Cerebellar nuclear complex (tissue), 1 donor: ENCODE measurements around the gene ZNF786.
A peak's percentile ranks its signal among the peaks of the same experiment; 100 is the strongest.

Source experiments
- DNase-seq, 2 experiments: peaks; one replicate each; lab custom pipeline; 2025; lab: John Stamatoyannopoulos, UW

The ZNF786 gene

DNA sequence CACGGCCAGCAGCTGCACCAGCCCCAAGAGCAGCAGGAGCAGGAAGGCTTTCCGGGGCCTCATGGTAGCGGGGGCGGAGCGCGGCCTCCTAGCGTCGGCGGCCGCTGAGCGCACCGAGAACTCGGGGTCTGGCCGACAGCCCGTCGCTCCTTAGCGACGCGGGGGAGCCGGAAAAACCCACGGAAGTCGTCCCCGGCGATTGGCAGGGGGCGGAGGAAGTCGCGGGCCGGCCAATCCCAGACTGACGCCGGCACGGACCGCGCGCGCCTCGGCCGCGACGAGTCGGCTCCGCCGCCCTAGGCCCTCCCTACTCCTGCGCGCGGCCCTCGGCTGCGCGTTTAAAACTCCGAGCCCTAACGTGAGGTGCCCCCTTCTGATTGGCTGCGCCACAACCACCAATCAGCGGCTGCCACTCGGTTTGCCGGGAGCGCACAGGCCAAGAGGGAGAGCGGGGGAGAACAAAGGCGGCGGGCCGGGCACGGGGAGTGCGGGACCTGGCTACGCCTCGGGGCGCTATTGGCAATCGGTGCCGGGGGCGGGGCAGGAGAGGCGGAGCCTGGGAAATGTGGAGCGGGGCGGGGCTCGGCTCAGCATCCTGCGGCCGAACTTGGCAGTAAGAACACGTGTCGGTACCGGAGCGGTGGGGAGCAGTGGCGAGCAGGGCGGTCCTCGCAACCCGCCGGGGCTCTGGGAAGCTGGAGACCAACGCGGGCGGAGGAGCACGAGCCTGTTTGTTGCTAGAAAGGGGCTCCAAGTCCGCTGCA lies 62.0 kb downstream of the ZNF786 start, which contains the start of gene PDIA4:
Gene PDIA4, minus strand, starts transcription at position 160 of the 764 bp plus-strand sequence. Its CDS starts 97 bp downstream, at position 63.
- peak; percentile 88 to 98 for DNase-seq

DNA sequence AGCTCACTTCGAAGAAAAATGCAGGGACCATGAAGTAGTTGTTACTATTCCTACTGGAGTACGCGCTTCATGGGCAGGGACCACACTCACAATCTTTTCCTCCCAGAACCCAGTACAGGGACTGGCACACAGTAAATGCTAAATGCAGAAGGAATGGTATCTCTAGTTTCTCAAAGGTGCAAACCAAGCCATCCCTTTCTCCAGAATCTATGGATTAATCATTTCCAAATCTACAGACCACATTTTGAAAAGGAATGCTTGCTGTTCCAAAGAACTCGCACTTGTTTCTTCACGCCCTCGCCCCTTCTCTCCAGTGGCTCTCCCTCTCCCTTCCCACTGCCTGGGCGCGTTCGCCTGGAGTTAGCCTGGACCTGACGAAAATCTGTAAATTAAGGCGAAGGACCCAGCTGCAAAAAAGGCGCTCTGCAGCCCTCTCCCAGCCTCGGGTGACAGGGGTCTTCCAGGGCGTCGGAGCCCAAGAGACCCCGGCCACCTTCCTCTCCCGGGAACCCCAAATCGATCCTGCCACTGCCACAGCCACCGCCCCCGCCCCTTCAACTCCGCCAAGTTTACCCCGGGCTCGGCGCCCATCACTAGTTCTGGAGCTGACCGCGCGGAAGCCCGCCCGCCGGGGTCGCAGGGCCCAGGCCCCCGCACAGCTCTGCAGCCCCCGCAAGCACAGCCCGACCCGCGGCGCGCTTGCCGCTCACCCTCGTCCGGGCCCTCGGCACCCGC lies 62.7 kb downstream of the ZNF786 start:
- no peak for DNase-seq

- no peak for DNase-seq
These were observed 63.5 kb downstream of the ZNF786 start for GRCh38 chr7:149027055-149027454.

DNA sequence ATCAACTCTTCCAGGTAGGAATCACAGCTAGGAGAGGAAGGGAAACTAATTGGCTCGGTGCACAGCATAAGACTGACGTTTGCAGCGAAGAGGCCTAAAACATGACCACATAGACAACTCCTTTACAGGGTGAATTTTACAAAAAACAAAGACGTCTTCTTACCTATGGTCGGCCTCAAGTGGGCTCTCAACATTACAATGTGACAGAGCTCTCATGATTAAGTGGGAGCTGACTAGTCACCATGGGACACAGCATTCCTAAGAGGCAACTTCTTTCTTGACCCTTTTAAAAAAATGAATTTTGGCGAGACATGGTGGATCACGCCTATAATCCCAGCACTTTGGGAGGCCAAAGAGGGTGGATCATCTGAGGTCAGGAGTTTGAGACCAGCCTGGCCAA lies 66.9 kb downstream of the ZNF786 start:
- no peak for DNase-seq

DNA sequence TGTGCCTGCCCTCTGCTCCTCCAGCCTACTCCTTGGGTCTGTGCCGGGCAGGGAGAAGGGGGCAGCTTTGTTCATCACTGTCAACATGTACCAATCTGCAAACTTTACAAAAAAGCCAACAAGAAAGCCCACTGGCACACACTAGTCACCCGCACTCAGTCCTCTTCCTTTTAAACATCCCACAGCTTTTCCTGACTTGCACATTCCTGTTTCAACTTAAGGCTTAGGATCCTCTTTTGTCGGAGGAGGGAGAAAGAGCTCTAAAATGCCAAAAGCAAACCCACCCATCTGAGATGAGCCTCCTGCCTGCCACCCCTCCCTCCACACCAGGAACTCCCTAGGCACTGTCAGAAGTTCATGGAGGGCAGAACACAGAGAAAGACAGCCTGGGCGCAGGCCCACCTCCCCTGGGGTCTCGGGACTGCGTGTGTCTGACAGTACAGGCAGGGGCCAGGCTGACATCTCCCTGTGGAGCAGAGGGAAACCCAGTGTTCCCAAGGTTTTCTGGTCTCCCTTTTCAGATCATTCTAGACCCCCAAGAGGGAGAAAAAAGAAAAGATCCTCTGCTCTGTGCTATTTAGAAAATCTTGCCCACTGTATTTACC lies 67.7 kb downstream of the ZNF786 start:
- DNase-seq = no peak

DNA sequence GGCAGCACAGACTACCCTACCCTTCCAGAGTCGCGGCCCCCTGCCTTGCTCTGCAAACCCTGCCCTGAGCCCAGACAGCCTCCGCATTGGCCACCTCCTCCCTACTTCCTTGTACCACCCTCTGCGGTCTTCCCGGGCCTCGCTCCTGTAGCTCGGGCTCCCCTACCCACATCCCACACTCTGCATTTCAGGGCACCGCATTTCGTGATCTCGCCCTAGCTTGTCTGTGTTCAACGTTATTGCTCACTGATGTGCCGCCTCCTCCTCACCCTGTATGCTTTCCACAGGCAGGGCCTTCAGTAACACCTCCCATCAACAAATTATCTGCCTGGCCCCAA lies 68.8 kb downstream of the ZNF786 start:
- no peak for DNase-seq

GRCh38 chr7:149020483-149020882 lies 70.0 kb downstream of the ZNF786 start:
- DNase-seq = no peak
